Smooth muscle cell of the umbilical artery (primary cell): ENCODE measurements around the gene BTC. TPM values are rescaled to one million over a fixed set of nuclear protein-coding genes. Genes with fewer than 3 reads are reported as not detected.

Experiments
- total RNA-seq: library from RNA; depleted of rRNA; stranded (reverse); fragments of >200 nt; gene quantifications from 2 replicates; pipeline ENCODE4 v1.2.3, GENCODE V29; 2014

The BTC gene
- under 0.01 and 0.18 TPM in 2 replicates for total RNA-seq

GRCh38 chr4:74794382-74795010, at the start of gene BTC:
BTC (minus strand) TSS chr4:74794523; CDS start chr4:74794325, 198 bp downstream.

Other genes starting within 250 kb of the BTC start
- gene PARM1, start 138.6 kb upstream of the BTC start, total RNA-seq, result 0.23 and 0.89 TPM in 2 replicates